CD4-positive, alpha-beta T cell treated with Interleukin-15 for 4 hours (primary cell): ENCODE data around the gene SPTLC2.

Experiments used
- DNase-seq: peaks from one replicate; pipeline ENCODE4 v3.0.0-alpha.2; 2020; ENCODE audit warnings: low spot score

Gene SPTLC2

DNA sequence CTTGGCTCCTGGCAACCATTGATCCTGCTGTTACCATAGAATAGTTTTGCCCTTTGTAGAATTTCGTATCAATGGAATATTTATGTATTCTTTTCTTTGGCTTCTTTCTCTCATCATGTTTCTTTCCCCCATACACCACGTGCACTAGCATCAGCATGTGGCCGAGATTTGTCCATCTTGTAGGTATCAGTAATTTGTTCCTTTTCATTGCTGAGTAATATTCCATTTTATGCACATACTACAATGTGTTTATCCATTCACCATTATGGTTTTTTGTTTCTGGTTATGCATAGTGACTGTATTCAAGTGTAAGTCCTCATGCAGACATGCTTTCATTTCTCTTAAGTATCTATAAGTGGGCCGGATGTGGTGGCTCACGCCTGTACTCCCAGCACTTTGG, 113.3 kb downstream of the SPTLC2 start:
- DNase-seq, result no peak

DNA sequence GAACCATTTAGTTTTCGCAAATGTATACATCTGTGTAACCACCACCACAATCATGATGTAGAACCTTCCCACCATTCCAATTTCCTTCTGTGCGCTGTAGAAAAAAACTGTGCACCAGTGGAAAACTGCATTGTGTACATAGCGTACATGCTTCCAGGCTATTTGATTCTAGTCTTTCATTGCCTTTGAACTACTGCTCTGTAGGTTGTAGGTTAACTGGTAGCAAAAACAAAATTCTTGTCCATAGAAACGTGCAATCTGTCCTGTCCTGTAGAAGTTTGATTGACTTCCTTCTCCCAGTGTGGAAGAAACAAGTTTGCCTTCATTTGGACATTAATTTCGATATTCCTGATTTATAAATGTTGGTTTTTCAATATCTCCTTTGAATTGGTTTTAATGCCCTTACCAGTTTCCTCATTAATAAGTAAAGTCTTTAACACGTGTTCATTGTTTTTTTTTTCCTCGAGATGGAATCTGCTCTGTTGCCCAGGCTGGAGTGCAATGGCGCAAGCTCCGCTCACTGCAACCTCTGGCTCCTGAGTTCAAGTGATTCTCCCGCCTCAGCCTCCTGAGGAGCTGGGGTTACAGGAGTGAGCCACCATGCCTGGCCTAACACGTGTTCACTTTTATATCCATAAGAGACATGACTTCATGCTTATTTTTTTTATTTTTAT, 114.2 kb downstream of the SPTLC2 start:
- DNase-seq, result no peak

DNA sequence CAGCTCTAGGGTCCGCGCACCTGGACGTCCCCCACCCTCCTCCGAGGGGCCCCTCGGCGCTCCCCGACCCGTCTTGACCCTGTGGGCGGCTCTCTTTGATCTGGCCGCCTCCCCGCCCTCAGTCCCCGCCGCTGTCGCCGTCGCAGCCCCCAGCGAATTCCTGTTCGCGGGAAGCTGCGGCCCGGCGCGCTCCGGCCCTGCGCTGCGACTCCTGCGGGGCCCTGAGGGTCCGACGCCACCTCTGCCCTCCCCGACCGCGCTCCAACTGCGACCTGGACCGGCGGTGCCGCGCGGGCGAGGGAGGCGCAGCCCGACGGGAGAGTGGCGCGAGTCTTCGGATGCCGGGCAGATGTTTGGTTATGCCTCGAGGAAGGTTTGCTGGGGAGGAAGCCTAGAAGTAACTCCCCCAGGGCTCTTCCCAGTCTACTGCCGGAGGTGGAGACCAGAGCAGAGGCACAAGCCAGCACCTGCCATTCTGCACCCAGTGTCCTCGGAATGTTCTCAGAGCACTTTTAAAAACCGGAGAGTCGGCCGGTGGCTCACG, 117.4 kb downstream of the SPTLC2 start:
- no peak for DNase-seq

DNA sequence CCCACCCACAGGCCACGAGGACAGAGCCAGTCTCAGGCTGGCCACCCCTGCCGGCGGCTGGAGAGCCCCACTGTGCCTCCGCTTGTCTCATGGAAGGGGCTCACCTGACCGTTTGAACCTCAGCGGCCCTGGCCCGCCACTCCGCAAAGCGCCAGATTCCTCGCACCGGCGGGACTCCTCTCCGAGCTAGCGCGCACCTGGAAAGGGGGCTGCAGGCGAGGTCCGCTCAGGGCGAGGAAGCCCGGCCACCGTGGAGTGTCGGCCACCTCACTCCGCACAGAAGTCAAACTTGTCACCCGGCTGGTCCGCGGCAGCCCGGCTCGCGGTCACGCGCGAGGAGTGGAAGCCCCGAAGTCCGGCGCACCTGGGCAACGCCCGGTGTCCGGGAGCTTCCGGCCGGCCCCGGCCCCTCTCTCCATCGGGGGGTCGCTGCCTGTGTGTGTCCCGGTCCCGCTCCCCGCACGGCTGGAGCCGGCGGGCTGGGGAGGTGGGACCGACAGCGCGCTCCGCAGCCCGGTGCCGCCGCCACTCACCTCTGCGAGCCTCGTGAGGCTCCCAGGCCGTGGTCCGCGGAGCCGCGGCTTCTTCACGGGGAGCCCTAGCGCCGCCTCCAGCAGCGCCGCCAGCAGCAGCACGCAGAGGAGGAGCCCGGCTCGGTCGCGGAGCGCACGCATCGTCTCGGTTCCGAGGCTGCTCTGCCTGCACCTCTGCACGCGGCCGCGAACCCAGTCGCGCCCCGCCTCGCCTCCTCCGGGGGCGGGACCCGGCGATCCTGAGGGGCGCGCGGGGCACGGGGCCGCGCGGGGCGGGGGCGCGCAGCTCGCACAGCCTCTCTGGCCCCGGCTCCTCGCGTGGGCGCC, 118.1 kb downstream of the SPTLC2 start, which contains the start of gene ISM2:
Gene ISM2 (minus strand): TSS at position 697 of the 860 bp plus-strand sequence. CDS start 23 bp downstream, at position 674.
- peak; percentile 19 for DNase-seq

DNA sequence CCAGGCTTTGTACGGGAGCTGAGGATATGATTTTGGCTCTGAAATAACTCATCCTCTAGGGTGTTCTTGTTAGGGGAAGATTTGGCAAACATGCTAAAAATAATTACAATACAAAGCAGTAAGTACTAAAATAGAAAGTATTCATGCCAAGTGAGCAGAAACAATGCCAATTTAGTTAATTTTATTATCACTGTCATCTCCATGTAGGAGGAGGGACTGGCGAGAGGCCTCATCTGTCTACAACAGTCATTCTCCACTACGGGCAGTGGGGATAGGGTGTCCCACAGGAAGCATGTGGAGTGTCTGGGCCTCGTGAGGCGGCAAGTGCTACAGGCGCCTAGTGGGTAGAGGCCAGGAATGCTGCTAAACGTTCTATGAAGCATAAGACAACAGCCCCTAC, 121.1 kb downstream of the SPTLC2 start:
- DNase-seq, result no peak

DNA sequence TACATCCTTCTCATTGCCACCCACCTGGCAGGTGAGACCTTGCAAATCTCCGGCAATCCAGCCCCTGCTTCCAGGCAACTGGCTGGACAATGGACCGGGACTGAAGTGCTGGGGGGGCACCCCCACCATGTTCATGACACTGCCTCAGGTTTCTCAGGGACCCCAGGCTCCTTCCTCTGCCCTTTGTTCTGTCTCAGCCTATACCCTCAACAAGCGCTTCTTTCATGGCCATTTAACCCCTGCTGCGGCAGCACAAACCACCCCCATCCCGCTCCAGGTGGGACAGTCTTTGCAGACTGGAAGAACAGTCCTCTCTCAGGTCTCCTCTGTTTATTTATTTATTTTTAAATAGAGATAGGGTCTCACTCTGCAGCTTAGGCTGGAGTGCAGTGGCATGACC, 125.4 kb downstream of the SPTLC2 start:
- no peak for DNase-seq

DNA sequence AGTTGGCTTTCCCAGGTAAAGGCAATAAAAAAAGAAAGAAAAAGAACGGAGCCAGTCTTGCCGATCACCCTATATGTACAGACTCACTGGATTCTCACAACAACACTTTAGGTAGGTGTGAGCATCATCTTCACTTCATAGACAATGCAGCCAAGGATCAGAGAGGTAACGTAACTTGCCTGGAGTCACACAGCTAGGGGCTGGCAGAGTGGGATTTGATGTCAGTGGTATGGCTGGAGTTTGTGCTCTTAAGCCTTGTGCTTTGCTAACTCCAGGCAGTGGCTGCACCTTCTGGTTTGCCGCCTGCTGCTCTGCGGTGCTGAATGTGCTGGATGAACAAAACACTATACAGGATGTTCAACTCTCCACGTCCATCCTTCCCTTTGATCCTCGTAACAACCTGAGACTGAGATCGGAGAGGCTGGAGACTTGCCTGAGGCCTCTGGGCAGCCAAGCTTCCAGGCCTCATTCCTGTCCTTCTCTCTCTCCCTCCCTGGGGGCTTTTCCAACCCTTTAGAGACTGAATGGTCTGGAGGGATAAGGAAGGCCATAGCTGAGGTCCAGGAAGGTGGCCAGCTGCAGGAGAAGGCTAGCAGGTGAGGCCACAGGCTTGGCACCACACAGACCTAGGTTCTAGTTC, 126.0 kb downstream of the SPTLC2 start:
- no peak for DNase-seq

DNA sequence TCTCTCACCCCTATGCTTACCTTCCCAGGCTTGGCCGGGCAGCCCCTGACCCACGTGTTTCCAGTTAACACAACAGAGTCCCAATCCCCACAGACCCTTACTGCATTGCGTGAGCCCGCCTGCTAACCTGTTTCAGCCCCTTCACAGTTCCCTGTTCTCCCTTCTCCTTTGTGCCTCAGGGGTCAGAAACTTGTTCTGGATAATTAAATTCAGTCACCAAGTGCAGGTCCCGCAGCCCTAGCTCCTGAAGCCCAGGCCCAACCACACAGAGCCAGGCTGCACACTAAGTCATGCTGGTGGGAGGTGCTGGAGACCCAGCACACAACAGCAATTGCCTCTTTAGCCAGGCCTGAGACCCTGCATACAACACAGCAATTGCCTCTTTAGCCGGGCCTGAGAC, 127.4 kb downstream of the SPTLC2 start:
- no peak for DNase-seq

DNA sequence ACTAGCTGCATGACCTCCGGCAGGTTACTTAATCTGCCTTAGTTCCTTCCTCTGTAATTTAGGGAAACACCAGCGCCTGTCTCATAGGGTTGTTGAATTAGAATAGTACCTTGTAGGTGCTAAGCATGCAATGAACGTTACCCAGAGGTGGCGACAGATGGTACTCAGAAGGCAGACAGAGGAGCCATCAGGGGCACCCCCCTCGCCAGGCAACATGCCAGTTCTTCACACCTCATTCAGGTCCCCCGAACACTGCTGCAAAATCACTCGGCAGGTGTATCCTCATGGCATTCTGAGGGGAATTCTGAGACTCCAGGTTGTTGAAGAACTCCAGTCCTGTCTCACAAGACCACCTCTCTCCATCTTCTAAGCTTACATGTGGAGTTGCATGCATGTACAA, 127.9 kb downstream of the SPTLC2 start:
- no peak for DNase-seq

DNA sequence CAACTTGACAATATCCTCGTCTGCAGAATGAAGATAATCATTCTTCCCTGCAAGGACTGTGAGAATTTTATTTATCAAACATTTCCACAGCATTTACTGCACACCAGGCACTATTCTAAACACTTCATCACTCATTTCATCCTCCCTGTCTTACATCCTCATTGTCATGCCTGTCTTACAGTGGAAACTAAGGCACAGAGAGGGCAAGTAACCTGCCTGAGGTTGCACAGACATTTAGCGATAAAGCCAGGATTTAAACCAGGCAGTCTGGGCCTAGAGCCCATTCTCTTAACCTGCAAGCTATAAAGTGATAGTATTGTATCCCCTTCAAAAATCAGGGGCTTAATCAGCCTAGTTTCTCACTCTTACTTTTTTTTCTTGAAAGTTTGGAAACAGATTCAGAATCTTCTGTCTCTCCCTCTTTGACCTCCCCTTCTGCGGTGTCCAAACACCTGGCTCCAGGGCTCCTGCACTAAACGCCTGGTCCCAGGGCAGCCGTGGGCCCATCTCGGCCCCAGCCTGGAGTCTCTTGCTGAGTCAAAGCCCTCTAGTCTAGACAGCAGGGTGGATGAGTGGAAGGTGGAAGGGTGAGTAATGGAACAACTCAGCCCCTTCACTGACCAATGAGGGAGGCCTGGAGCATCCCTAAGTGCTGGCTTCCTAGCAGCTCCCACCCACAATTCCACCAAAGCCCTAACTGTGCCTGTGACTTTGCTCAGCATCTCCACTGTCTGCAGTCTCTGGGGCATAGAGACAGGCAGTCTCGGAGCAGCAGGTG, 130.3 kb downstream of the SPTLC2 start:
- no peak for DNase-seq

DNA sequence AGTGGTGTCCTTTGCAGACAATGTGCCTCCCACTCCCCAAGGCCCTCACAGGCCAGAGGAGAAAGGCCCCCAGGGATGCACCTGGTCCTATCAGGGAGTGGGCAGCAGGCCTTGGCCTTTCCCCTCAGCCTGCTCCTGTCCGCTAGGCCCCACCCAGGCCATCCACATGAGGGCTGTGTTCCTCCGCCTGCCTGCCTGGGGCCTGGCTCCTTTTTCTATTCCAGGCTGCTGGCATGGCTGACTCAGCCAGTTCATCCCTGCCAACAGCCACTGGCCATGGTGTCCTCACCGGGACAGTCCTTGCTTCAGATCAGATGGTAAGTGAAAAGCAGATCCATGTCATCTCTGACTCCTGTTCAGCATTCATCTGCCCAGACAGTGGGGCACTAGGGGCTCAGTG, 131.2 kb downstream of the SPTLC2 start:
- DNase-seq, result no peak

DNA sequence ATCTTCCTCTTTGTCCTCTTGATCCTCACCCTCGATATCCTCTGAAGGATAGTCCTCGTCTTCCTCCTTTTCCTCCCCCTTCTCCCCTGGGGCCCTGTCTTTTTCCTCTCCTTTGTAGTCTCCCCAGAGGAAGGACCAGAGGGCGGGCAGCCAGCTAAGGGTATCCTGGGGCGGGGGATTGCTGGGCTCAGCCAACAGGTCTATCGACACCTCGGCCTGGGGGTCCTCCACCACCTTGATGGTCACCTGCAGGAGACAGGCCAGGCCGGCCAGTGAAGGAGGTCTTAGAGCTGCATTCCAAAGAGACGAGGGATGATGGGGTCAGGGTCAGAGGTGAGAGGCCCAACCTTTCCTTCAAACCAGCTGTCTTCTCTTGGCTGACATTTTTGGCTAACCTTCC, 134.0 kb downstream of the SPTLC2 start:
- no peak for DNase-seq

DNA sequence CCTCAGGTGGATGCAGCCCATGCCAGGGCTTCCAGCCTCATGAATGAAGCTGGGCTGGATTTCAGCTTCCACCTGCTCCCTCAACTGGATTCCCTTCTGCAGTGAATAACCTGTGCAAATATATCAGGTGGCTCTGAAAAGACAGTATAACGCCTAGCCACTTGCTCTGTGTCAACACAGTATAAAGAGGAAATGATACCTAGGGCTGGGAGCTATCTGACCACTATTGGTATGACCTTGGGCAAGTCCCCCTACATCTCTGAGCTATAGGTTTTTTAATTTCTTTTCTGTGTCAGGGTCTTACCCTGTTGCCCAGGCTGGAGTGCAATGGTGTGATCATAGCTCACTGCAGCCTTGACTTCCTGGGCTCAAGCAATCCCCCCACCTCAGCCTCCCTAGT, 137.6 kb downstream of the SPTLC2 start:
- DNase-seq, result no peak

DNA sequence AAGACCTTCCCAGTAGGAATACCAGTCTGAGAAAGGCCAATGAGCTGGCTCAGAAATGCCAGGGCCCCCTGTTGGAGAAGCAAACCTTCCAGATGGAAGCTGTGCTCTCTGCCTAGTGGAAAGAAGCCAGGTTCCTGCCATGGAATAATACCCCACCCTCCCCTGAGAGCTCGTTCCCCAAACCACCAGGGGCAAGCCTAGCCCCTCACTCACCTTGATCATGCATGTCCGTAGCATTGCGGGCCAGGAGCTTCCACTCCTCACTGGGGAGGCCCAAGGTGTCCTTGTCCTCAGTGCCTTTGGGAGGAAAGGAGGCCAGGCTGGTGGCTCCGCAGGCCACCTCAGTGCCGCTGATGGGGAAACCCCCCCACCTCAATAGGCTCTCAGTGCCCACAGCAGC, 138.4 kb downstream of the SPTLC2 start:
- DNase-seq, result no peak

DNA sequence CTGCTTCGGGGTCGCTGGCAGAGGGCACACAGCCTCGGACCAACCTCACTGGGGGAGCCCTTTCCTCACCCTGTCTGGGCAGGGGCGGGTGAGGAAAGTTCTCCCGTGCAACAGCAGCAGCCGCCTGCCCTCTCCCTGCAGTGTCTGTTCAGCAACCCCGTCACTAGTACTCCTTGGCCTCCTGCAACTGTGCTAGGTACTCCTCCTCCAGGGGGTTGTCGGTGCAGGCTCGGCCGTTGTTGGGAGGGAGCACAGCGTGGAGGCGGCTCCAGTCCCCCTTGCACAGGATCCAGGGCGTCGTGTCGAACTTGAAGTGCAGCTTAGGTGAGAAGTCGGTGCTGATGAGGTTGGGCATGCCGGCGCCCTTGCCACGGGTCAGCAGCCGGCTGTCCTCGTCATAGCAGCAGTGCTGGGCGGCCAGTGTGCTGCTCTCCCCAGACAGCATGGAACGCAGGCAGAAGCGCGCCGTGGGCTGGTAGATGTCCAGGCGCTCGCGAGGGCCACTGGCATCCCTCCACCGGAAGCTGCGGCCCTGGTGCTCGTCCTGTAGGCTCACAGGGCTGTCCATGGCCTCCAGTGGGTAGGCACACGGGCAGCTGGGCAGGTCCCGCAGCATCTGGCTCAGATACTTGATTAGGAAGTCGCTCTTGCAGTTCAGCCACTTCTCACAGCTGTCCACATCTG, 140.9 kb downstream of the SPTLC2 start:
- DNase-seq, result no peak

DNA sequence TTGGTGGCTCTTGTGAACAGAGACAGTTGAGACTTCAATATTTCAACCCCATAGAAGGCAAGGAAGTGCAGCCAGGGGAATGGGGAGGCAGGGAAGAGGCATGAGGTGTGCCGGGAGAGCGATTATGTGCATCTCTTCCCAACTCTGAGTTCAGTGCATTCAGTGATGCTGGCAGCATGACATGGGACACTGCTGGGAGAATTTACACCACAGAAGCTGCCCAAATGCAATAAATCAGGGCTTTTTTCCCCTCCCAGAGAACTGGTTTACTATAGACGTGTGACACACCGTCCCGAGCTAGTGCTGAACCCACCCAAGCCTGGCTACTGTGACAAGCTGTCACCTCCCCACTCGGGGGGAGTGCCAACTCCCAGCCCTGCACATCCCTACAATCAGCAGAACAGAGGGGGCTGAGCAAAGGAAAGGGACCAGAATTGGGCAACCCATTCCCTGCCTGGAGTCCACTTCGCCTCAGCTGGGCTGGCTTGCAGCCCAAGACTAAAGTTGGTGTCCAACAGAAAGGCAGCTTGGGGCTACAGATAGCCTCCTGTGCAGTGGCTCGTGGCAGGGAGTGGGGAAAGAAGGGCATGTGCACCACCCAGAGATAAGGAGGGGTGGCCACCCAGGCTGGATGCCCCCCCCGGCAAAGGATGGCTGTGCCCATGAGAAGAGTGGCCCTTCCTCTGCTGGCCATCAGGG, 141.8 kb downstream of the SPTLC2 start:
- DNase-seq, result no peak

DNA sequence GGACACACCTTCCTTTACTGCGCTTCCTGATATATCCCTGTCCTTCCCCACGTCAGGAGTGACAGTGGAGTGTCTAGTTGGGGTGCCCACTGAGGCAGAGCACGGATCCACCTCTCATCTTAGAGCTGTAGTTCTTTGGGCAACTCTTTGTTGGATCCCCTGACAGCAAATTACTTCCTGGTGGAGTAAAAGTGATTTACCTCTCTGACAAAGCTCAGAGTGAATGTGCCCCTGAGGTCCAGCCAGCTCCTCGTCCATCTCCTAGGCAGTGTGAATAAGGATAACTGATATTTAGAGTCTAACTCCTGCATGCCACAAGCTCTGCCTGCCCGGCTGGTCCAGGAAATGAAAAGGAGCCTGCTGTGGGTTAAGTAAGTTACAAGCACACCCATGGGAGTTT, 142.5 kb downstream of the SPTLC2 start:
- no peak for DNase-seq

DNA sequence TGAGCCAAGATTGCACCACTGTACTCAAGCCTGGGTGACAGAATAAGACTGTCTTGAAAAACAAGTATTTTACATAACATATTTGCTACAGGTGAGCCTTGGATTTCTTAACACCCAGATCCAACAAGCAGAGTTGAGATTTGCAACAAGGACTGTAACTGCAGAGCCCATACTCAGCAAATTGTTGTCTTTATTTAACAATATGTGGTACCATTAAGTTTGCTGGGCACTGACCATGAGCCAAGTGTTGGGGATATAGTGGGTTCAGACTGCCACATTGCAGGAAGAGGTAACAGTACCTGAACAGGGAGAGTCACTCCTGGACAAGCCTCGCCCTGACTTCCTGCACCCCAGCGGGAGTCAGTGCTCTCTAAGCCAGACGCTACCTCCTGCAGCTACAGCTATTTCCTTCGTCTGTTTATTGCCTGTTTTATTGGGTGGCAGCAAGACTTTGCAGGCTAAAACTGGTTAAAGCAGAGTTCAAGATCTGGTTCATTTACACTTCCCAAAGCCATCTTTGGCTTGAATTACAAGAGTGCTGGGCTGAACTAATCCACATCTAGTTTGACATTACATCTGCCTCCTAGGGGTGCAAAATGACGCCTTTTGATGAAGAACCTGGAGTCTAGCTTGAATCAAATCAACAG, 146.1 kb downstream of the SPTLC2 start:
- DNase-seq, result no peak

DNA sequence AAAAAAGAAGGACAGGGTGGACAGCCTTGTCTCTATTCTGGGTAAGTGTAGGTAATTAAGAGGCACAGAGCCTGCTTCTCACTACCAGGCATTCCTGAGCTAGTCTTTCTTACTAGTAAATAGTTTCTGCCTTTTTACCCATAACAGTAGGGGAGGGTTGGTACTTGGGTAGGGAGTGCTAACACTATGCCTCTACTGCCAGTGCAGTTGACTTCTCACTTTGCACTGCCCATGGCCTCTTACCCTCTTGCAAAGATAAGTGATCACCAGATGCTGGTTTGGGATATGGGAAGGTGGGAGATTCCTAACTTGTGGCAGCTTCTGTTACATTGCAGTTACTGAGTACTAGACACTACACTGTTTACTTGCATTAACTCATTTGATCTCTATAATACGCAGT, 146.9 kb downstream of the SPTLC2 start:
- no peak for DNase-seq

DNA sequence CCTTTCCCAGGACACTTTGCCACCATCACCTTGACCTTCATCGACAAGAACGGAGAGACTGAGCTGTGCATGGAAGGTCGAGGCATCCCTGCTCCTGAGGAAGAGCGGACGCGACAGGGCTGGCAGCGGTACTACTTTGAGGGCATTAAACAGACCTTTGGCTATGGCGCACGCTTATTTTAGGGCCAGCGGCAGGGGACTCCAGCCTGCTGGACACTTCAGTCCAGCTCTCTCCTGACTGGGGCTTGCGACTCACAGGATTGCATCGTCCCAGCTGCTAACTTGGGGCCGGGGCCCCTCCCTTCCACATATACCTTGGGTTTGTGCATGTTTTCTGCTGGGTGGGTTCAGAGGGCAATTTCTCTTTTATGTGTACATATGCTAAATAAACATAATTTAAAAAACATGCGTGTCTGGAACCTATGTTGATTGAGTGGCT, 147.4 kb downstream of the SPTLC2 start:
- no peak for DNase-seq
